Nephron progenitor cell (in vitro differentiated cells): ENCODE results near the gene ABCC9.

Experiments
- DNase-seq: peaks from one replicate; pipeline ENCODE4 v3.0.0; 2021
- H3K27ac Mint-ChIP-seq: 2 replicates; pipeline ENCODE4 v1.8.0; 2021; ENCODE audit warnings: mild to moderate bottlenecking, moderate library complexity, mixed read lengths
- H3K27me3 Mint-ChIP-seq: 2 replicates; pipeline ENCODE4 v1.8.0; 2021; ENCODE audit warnings: mild to moderate bottlenecking, low read depth, mixed read lengths; ENCODE audit not compliant: poor library complexity
- H3K36me3 Mint-ChIP-seq: 2 replicates; pipeline ENCODE4 v1.8.0; 2021; ENCODE audit warnings: low read depth, mixed read lengths
- H3K4me1 Mint-ChIP-seq: 2 replicates; pipeline ENCODE4 v1.8.0; 2021; ENCODE audit warnings: mixed read lengths
- H3K4me3 Mint-ChIP-seq: 2 replicates; pipeline ENCODE4 v1.8.0; 2021; ENCODE audit warnings: mild to moderate bottlenecking, moderate library complexity, mixed read lengths
- H3K9me3 Mint-ChIP-seq: 2 replicates; pipeline ENCODE4 v1.8.0; 2021; ENCODE audit warnings: mild to moderate bottlenecking, moderate library complexity, mixed read lengths
- CTCF ChIP-seq: fragments of 200-600 bp; sonication (generic); IDR thresholded peaks from 2 replicates; pipeline ENCODE4 v1.5.0; 2021; ENCODE audit warnings: antibody characterized with exemption

Gene ABCC9

GRCh38 chr12:21766403-21766802, 174.8 kb downstream of the ABCC9 start:
- peaks cover 8% of the 10 kb centered on the region for H3K4me1 Mint-ChIP-seq
- DNase-seq, result no peak
- TF ChIP-seq CTCF, result no peak
- H3K27ac Mint-ChIP-seq, result no peak overlapping the region
- H3K27me3 Mint-ChIP-seq, result peaks cover 3% of the 10 kb centered on the region
- peaks cover 65% of the 10 kb centered on the region for H3K36me3 Mint-ChIP-seq
- peaks cover 4% of the 10 kb centered on the region for H3K9me3 Mint-ChIP-seq
- no peak overlapping the region for H3K4me3 Mint-ChIP-seq

- Mint-ChIP-seq H3K27ac (no peak overlapping the region), H3K9me3 (peaks cover 4% of the 10 kb centered on the region), H3K27me3 (peaks cover 3% of the 10 kb centered on the region), H3K4me3 (no peak overlapping the region), H3K36me3 (peaks cover 54% of the 10 kb centered on the region), H3K4me1 (peaks cover 8% of the 10 kb centered on the region)
- no peak for TF ChIP-seq CTCF
- DNase-seq, result no peak
Measured at GRCh38 chr12:21764950-21765349, 176.3 kb downstream of the ABCC9 start.

- peaks cover 46% of the 10 kb centered on the region for H3K36me3 Mint-ChIP-seq
- H3K27me3 Mint-ChIP-seq, result peaks cover 3% of the 10 kb centered on the region
- TF ChIP-seq CTCF, result no peak
- H3K4me3 Mint-ChIP-seq, result no peak overlapping the region
- peaks cover 4% of the 10 kb centered on the region for H3K9me3 Mint-ChIP-seq
- H3K4me1 Mint-ChIP-seq, result peaks cover 8% of the 10 kb centered on the region
- no peak for DNase-seq
- H3K27ac Mint-ChIP-seq, result no peak overlapping the region
Measured at GRCh38 chr12:21764065-21764464, 177.2 kb downstream of the ABCC9 start.

- no peak for TF ChIP-seq CTCF
- DNase-seq, result no peak
- Mint-ChIP-seq H3K36me3 (peaks cover 42% of the 10 kb centered on the region), H3K4me1 (peaks cover 8% of the 10 kb centered on the region), H3K4me3 (no peak overlapping the region), H3K27ac (no peak overlapping the region), H3K27me3 (peaks cover 3% of the 10 kb centered on the region), H3K9me3 (peaks cover 4% of the 10 kb centered on the region)
Measured at GRCh38 chr12:21763531-21763930, 177.7 kb downstream of the ABCC9 start.

- Mint-ChIP-seq H3K27me3 (peaks cover 3% of the 10 kb centered on the region), H3K36me3 (peaks cover 5% of the 10 kb centered on the region), H3K4me1 (peaks cover 8% of the 10 kb centered on the region), H3K4me3 (no peak overlapping the region), H3K27ac (no peak overlapping the region), H3K9me3 (no peaks in the 10 kb centered on the region)
- no peak for TF ChIP-seq CTCF
- DNase-seq, result no peak
Measured at GRCh38 chr12:21759737-21760136, 181.5 kb downstream of the ABCC9 start.

GRCh38 chr12:21757735-21758134, 183.5 kb downstream of the ABCC9 start:
- Mint-ChIP-seq H3K27me3 (no peaks in the 10 kb centered on the region), H3K4me3 (no peak overlapping the region)

More at GRCh38 chr12:21757735-21758134, 183.5 kb downstream of the ABCC9 start:
- no peak for TF ChIP-seq CTCF
- Mint-ChIP-seq H3K36me3 (no peaks in the 10 kb centered on the region), H3K27ac (peak overlapping the region; percentile 36), H3K9me3 (no peaks in the 10 kb centered on the region), H3K4me1 (peaks cover 8% of the 10 kb centered on the region)
- no peak for DNase-seq
